GM18951 (cell line): ENCODE measurements around the gene SLC6A12.

Experiments
- POLR2A ChIP-seq: IDR thresholded peaks from 4 replicates; pipeline ENCODE4 v1.6.1; 2011; ENCODE audit warnings: mild to moderate bottlenecking; ENCODE audit not compliant: insufficient read length, insufficient read depth; ENCODE audit errors: extremely low read depth
- in situ Hi-C: fragments of 300-500 bp; cut with MboI; formaldehyde crosslinking; loops from one replicate; pipeline ENCODE4 v1.12.0; 2022; ENCODE audit warnings: low sequenced_read_pairs, mixed read lengths, inconsistent platforms; ENCODE audit not compliant: unreplicated experiment

The SLC6A12 gene

DNA sequence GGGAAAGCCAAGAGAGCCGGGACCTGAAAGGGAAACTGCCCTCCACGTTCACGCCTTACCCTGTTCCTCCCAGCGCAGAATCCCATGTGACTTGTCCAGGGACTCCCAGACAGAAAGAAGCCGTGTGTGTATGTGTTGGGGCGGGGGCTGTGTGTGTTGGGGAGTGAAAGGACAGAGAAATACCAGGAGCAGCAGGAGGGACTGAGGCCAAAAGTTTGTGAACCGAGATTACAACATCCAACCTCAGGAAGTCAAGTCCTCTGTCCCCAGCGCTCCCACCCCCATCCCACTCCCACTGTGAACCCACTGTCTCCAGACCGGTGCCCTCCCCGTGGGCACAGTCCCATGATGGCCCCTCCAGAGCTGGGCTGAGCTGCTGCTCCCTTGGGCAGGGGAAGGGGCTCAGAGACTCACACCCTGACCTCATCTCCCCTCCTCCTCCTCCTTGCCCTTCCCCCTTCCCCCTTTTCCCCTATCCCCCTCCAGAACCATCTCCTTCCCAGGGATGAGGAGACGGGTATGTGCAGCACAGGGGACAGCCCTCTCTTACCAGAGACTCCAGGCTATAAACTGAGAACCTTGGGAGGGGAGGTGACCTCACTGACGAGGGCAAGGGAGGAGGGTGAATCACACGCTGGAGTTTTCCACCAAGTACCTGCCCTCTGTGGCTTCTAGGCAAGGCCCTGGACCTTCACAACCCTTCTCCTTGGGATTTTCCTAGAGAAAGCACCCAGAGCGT lies at the start of gene SLC6A12:
TSS of gene SLC6A12 (minus strand) at position 155 of the 739 bp plus-strand sequence. CDS start 4,171 bp downstream, outside the sequence.
- in situ Hi-C loops: no loop called here

DNA sequence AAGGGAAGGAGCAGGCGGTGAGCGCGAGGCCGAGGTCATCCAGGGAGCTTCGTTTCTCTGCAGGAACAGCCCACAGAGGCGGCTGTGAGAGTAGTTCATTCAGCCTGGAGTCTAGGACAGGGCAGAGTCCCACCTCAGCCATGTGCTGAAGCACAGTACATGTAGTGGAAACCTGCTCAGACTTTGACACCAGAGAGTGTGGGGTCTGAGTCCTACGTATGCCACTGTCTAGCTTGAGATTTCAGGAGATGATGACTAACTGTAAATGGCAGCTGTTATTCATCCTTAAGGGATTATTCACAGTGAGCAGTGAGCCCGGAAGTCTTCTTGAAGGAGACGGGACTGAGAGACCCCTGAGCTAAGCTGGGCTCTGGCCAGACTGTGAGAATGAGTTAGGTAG lies 49.6 kb upstream of the SLC6A12 start:
- in situ Hi-C loops: no loop called here
- TF ChIP-seq POLR2A: no peak

More for the DNA sequence above, at the start of gene SLC6A12:
- no peak for TF ChIP-seq POLR2A

DNA sequence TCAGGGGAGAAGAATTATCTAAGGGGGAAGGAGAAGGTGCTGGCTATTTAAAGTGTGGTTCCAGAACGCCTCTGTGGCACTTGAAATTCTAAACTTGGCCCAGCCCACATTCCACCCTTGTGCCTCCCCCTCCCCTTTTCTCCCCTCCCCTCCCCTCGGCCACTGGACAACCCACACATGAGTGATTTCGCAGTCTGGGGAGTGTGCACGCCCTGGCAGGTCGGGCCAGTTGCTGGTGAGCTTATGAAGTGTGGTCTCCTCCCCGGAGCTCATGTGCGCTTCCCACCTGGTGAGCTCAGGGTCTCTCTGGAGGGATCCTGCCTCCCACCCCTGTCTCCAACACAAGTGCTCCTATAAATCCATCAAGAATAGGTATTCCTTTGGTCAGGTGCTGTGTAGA lies 48.9 kb upstream of the SLC6A12 start, which contains the start of gene SLC6A13:
TSS of gene SLC6A13 (minus strand) at position 20 of the 400 bp plus-strand sequence. CDS start 2,784 bp downstream, outside the sequence.
- TF ChIP-seq POLR2A: no peak
- in situ Hi-C loops: no loop called here

DNA sequence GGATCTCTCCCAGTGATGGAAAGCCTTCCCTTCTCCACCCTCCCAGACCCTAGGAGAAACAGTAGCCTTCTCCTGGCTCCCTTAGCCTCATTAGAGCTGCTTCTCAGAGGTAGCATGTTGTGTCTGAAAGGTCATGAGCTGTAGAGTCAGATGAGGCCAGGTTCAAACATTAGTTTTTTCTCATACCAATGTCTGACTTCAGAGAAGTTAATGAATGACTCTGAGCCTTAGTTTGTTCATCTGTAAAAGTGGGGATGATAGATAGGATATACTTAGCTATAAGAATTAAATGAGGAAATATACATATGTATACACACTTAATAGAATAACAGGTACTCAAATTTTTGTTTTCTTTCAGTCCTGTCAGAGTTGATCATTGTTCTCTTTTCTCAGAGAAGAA lies 48.2 kb upstream of the SLC6A12 start:
- TF ChIP-seq POLR2A: no peak
- in situ Hi-C loops: no loop called here

DNA sequence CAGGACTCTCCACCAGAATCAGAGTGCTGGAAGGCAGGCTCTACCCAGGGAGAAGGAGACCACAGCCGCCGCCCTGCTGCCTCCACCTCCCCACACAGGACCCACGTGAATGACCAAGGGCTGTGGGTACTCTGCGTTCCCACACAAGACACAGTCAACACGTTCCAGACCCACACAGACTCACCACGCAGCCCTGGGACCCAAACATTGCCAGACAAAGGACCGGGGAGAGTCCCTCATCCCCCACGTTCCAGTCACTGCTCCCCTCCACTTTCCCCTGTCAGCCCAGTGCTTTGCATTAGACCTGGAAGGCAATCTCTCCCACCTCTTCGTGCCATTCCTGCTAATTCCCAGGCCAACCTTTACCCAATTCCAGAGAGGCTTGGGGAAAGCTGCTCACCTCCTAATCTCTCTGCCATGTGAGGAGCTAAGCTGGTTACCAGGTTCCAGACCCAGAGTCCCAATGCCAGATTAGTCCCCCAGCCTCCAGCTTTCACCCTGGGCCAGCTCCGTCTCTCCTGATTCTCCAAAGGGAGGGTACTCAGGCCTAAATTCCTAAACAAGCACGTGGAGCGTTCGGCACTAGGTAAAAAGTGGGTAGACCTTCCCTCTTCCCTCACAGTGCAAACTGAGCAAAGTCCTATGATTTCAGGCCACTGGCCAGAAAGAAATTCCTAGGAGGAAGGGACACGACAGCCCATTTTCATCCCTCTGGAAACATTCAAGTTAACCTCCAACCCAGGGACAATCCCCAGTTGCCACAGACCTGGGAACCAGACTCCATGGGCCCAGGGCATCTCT lies 43.8 kb upstream of the SLC6A12 start:
- in situ Hi-C loops: no loop called here
- TF ChIP-seq POLR2A: no peak

- in situ Hi-C loops: no loop called here
- TF ChIP-seq POLR2A: no peak
Observed at GRCh38 chr12:256958-257357, 43.0 kb upstream of the SLC6A12 start.

DNA sequence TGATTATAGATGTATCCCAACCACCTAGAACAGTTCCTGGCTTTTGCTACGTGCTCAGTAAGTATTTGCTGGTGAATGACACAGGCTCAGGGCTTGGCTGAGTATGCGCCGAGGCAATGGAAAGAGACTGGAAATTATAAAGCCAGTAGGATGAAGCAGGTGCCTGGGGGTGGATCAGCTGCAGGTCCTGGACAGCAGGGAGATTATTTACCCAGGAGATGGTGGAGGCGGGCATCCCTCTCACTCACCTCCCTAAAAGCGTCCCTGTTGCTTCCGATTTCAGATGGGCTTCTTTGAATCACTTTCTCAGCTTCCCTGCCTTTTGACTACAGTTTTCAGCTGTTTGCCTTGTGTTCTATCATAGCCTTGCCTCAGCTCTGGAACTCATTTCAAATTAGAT lies 42.3 kb upstream of the SLC6A12 start:
- TF ChIP-seq POLR2A: no peak
- in situ Hi-C loops: no loop called here

GRCh38 chr12:254912-255311 lies 41.0 kb upstream of the SLC6A12 start:
- no peak for TF ChIP-seq POLR2A
- in situ Hi-C loops: no loop called here

- no peak for TF ChIP-seq POLR2A
- in situ Hi-C loops: no loop called here
Observed at GRCh38 chr12:254039-254438, 40.1 kb upstream of the SLC6A12 start.

DNA sequence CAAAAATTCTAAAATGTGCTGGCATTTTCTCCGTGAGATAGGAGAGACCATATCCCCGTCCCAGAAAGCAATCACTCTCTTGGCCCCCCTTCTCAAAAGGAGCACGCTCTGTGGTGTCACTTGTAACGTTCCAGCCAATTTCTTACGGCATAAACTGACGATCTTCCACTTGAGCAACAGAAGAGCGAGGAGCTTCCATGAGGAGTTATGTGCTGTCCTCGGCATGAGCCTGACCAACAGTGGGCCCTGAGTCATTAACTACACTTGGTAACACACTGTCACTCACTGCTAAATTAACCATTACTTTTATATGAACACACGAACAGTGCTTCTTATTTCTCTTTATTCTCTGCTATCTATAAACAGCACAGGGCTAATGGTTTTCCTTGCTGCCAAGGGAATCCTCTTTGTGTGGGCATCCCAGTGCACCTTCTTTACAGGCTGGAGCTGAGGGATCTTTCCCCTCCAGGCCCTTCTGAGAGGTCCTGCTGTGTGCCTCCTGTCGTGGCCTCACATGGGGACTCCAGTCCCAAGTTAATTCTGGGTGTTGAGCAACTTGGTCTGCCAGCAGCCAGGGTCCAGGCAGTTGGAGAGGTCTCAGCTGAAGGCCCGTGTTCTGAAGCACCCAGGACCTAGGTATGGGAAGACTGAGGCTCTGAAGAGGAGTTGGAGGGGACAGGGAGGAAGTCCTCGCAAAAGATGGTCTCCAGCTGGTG lies 39.3 kb upstream of the SLC6A12 start:
- no peak for TF ChIP-seq POLR2A
- in situ Hi-C loops: no loop called here

GRCh38 chr12:252636-253035 lies 38.7 kb upstream of the SLC6A12 start:
- in situ Hi-C loops: no loop called here
- TF ChIP-seq POLR2A: no peak

- no peak for TF ChIP-seq POLR2A
- in situ Hi-C loops: no loop called here
Observed at GRCh38 chr12:247271-247670, 33.3 kb upstream of the SLC6A12 start.

GRCh38 chr12:243381-243780 lies 29.4 kb upstream of the SLC6A12 start:
- in situ Hi-C loops: no loop called here
- no peak for TF ChIP-seq POLR2A
